Fibroblast of lung (primary cell): ENCODE measurements around the gene VEGFC. TPM values are rescaled to one million over a fixed set of nuclear protein-coding genes. Genes with fewer than 3 reads are reported as not detected.

Source experiments
- DNase-seq, 2 donors: peaks; one replicate each; pipeline versions ENCODE4 v3.0.0 to v3.0.0-alpha.2; 2010; ENCODE audit warnings: low read depth in 2 of 2
- H2AFZ ChIP-seq: 2 replicates; pipeline ENCODE4 v1.5.1; 2012; ENCODE audit warnings: low read length, control low read depth, inconsistent platforms
- H3K27ac ChIP-seq: 2 replicates; pipeline ENCODE4 v1.5.1; 2011; ENCODE audit warnings: low read length, control low read depth; ENCODE audit not compliant: insufficient read depth
- H3K27me3 ChIP-seq: 2 replicates; pipeline ENCODE4 v1.5.1; 2011; ENCODE audit warnings: mild to moderate bottlenecking, low read length; ENCODE audit not compliant: control insufficient read depth, insufficient read depth
- H3K36me3 ChIP-seq: 2 replicates; pipeline ENCODE4 v1.5.1; 2011; ENCODE audit warnings: low read length; ENCODE audit not compliant: control insufficient read depth, insufficient read depth
- H3K4me1 ChIP-seq: 2 replicates; pipeline ENCODE4 v1.5.1; 2011; ENCODE audit warnings: low read length; ENCODE audit not compliant: control insufficient read depth, insufficient read depth; ENCODE audit errors: extremely low read depth
- H3K4me2 ChIP-seq: 2 replicates; pipeline ENCODE4 v1.5.1; 2011; ENCODE audit warnings: low read length, control low read depth; ENCODE audit not compliant: insufficient read depth; ENCODE audit errors: extremely low read depth
- H3K4me3 ChIP-seq, 4 experiments: fragments of 200-600 bp in 1 of 4; sonication (generic) in 1 of 4; replicated peaks in 1 of 4; 2 replicates each; pipeline ENCODE4 v1.5.1; 2011 to 2016; ENCODE audit warnings: low read length in 4 of 4, low read depth in 3 of 4, mild to moderate bottlenecking in 3 of 4, control low read depth in 2 of 4, inconsistent platforms in 1 of 4, mixed read lengths in 1 of 4; ENCODE audit not compliant: insufficient read depth in 1 of 4; ENCODE audit errors: control extremely low read depth in 1 of 4
- H3K79me2 ChIP-seq: 2 replicates; pipeline ENCODE4 v1.5.1; 2012; ENCODE audit warnings: mild to moderate bottlenecking, low read length, inconsistent platforms; ENCODE audit not compliant: control insufficient read depth, insufficient read depth
- H3K9ac ChIP-seq: 2 replicates; pipeline ENCODE4 v1.5.1; 2011; ENCODE audit warnings: mild to moderate bottlenecking, low read length, control low read depth; ENCODE audit not compliant: insufficient read depth
- H3K9me3 ChIP-seq: 2 replicates; pipeline ENCODE4 v1.5.1; 2012; ENCODE audit warnings: low read depth, low read length; ENCODE audit not compliant: control insufficient read depth, insufficient read depth
- H4K20me1 ChIP-seq: 2 replicates; pipeline ENCODE4 v1.5.1; 2011; ENCODE audit warnings: low read length; ENCODE audit not compliant: control insufficient read depth, insufficient read depth; ENCODE audit errors: extremely low read depth
- EZH2 ChIP-seq: IDR thresholded peaks from 2 replicates; pipeline ENCODE4 v1.5.1; 2012; ENCODE audit warnings: low read length, control low read depth, mild to moderate bottlenecking; ENCODE audit errors: missing control alignments
- polyA plus RNA-seq, 2 donors: library from polyadenylated mRNA; depleted of rRNA in 1 of 2; stranded (reverse) in 1 of 2; unstranded in 1 of 2; fragments of >200 nt; gene quantifications; 2 replicates each; pipeline ENCODE4 v1.2.1, GENCODE V29; 2011 to 2012; ENCODE audit warnings: missing spikeins in 1 of 2
- total RNA-seq: library from RNA; depleted of rRNA; stranded (reverse); fragments of >200 nt; gene quantifications from 2 replicates; pipeline ENCODE4 v1.2.1, GENCODE V29; 2014
- TF ChIP-seq, protein P1 (sequence below), 2 donors: IDR thresholded peaks in 1 of 2; conservative IDR thresholded peaks in 1 of 2; 1 replicate in 1 of 2; 2 replicates in 1 of 2; pipeline ENCODE4 v1.5.1; 2011 to 2012; ENCODE audit warnings: low read length in 2 of 2, control low read depth in 1 of 2, inconsistent platforms in 1 of 2, low read depth in 1 of 2, mild to moderate bottlenecking in 1 of 2

The VEGFC gene
- total and polyA plus RNA-seq, 2 donors (not counting 1 experiment from before 2014, with no cell fraction given), result 67.2 to 74.2 TPM

DNA sequence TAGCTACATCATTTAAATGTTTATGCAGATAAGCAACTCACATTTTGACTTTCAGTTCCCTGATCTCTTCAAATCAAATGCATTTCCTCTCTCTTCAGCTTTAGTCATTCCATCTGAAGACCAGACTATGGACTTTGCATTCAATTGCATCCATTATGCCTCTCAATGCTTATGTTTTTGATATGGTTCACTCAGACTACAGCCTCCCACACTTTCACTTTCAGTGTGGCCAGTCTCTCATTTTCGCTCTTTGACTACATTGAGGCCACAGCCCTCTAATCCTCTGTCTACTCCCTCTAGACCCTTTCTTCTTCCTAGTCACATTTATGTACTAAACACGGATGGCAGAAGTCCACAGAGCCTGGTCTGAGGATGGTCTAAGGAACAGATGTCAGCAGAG lies 24.5 kb upstream of the VEGFC start:
- no peak for TF ChIP-seq EZH2
- TF ChIP-seq, protein P1, sequence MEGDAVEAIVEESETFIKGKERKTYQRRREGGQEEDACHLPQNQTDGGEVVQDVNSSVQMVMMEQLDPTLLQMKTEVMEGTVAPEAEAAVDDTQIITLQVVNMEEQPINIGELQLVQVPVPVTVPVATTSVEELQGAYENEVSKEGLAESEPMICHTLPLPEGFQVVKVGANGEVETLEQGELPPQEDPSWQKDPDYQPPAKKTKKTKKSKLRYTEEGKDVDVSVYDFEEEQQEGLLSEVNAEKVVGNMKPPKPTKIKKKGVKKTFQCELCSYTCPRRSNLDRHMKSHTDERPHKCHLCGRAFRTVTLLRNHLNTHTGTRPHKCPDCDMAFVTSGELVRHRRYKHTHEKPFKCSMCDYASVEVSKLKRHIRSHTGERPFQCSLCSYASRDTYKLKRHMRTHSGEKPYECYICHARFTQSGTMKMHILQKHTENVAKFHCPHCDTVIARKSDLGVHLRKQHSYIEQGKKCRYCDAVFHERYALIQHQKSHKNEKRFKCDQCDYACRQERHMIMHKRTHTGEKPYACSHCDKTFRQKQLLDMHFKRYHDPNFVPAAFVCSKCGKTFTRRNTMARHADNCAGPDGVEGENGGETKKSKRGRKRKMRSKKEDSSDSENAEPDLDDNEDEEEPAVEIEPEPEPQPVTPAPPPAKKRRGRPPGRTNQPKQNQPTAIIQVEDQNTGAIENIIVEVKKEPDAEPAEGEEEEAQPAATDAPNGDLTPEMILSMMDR (conservative IDR thresholded peaks at IDR 0.05 in 1 of 2, IDR thresholded peaks at IDR 0.05 in 1 of 2; ENCODE audit: low read depth in 1 of 2, low read length in 2 of 2), result no peak
- H3K27me3 ChIP-seq, result no peaks in the 10 kb centered on the region
- no peak overlapping the region for H3K9ac ChIP-seq
- H3K4me2 ChIP-seq, result peak overlapping the region; percentile 28
- H3K36me3 ChIP-seq, result no peaks in the 10 kb centered on the region
- DNase-seq, result no peak
- no peak overlapping the region for H3K27ac ChIP-seq
- peaks cover 2% of the 10 kb centered on the region for H3K4me1 ChIP-seq
- no peaks in the 10 kb centered on the region for H3K9me3 ChIP-seq
- no peaks in the 10 kb centered on the region for H3K79me2 ChIP-seq
- no peaks in the 10 kb centered on the region for H4K20me1 ChIP-seq
- H3K4me3 ChIP-seq, result no peak overlapping the region
- H2AFZ ChIP-seq, result peak overlapping the region; percentile 18

DNA sequence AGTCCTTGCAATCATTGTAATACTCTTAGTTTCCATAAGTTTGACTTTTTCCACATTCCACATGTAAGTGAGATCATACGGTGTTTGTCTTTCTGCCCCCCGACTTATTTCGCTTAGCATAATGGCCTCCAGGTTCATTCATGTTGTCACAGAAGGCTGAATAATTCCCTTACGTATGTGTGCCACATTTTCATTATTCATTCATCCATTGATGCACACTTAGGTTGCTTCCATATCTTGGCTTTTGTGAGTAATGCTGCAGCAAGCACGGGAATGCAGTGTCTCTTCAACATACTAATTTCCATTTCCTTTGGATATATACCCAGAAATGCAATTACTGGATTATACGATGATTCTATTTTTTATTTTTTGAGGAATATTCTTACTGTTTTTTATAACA lies 22.0 kb upstream of the VEGFC start:
- Histone ChIP-seq H3K4me2 (no peak overlapping the region), H2AFZ (no peak overlapping the region), H3K79me2 (no peaks in the 10 kb centered on the region), H3K36me3 (no peaks in the 10 kb centered on the region), H3K9me3 (no peaks in the 10 kb centered on the region), H3K27ac (no peak overlapping the region), H3K9ac (no peak overlapping the region), H3K4me3 (no peak overlapping the region), H4K20me1 (no peaks in the 10 kb centered on the region), H3K4me1 (peaks cover 2% of the 10 kb centered on the region), H3K27me3 (no peaks in the 10 kb centered on the region)
- peak in 1 of 2 donors; percentile 96 for DNase-seq
- TF ChIP-seq EZH2, result no peak
- TF ChIP-seq, protein P1 (conservative IDR thresholded peaks at IDR 0.05 in 1 of 2, IDR thresholded peaks at IDR 0.05 in 1 of 2; ENCODE audit: low read depth in 1 of 2, low read length in 2 of 2), result no peak

DNA sequence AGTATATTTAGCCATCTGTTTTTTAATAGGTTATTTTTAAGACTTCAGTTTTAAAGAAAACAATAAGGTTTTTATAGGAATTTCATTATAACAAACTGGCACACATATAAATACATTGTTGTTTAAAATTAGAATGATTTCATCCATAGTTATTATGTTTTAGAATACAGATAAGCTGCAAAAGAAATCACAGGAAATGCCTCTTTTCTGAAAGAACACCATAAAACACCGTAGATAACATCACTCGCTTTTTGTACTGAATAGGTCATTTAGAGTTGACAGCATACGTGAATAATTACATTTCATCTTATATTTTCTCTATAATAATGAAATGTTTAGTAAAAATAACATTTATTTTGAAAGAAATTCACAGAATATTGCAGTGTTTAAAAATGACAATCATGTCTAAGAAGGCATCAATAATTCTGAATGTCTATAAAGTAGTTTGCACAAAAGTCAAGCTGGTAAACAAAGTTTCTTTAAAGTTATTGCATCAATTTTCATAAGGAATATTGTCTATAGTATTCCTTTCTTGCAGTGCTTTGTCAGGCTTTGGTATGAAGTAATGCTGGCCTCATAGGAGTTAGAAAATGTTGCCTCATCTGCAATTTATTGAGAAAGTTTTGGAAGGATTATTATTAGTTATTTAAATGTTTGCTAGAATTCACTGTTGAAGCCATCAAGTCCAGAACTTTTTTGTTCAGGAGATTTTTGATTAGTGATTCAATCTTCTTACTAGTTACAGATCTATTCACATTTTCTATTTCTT lies 17.9 kb upstream of the VEGFC start:
- Histone ChIP-seq H3K27me3 (no peaks in the 10 kb centered on the region), H4K20me1 (no peaks in the 10 kb centered on the region), H3K4me1 (no peaks in the 10 kb centered on the region), H3K36me3 (no peaks in the 10 kb centered on the region), H3K9ac (no peak overlapping the region), H3K4me3 (no peak overlapping the region), H3K4me2 (no peak overlapping the region), H3K9me3 (no peaks in the 10 kb centered on the region), H3K79me2 (no peaks in the 10 kb centered on the region), H3K27ac (no peak overlapping the region), H2AFZ (no peak overlapping the region)
- DNase-seq, result no peak
- no peak for TF ChIP-seq EZH2
- TF ChIP-seq, protein P1 (conservative IDR thresholded peaks at IDR 0.05 in 1 of 2, IDR thresholded peaks at IDR 0.05 in 1 of 2; ENCODE audit: low read depth in 1 of 2, low read length in 2 of 2), result no peak
